ENCODE measurements around the gene CLDN7. TPM values are rescaled to one million over a fixed set of nuclear protein-coding genes. Genes with fewer than 3 reads are reported as not detected.

Gene CLDN7
- total and polyA plus RNA-seq, 4 donors = 3.0 to 35.0 (median 19.6) TPM

DNA sequence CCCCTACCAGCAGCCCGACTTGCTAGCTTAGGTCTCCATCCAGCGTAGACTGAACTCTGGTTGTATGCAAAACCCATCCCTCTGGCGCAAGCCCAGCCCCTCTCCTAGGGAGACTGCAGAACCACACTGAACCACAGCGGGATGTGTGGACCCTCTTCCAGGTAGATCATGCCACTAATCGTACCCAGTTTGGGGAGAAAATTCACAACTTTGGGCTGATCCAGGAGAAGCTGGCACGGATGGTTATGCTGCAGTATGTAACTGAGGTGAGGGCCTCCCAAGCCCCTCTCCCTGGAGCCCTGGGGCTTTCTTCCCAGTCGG lies 39.3 kb downstream of the CLDN7 start:
- Histone ChIP-seq H3K9ac (ENCODE audit: low read depth in 1 of 2, low read length in 2 of 2) (no peak overlapping the region), H3K4me3 (ENCODE audit: low read depth in 1 of 3, low read length in 3 of 3) (no peak overlapping the region), H3K27me3 (ENCODE audit: control insufficient read depth in 4 of 4, insufficient read depth in 4 of 4, low read length in 3 of 4) (no peaks in the 10 kb centered on the region), H3K27ac (ENCODE audit: low read depth in 1 of 2, low read length in 2 of 2) (no peak overlapping the region), H3K4me1 (ENCODE audit: control insufficient read depth in 4 of 4, insufficient read depth in 4 of 4, low read length in 3 of 4) (peaks cover 12 to 49% (median 40%) of the 10 kb centered on the region in 4 donors), H3K9me3 (ENCODE audit: control insufficient read depth in 4 of 4, low read length in 3 of 4) (no peaks in the 10 kb centered on the region), H3K36me3 (ENCODE audit: control insufficient read depth in 4 of 4, insufficient read depth in 3 of 4, low read depth in 1 of 4, low read length in 3 of 4) (peaks cover 14 to 66% (median 38%) of the 10 kb centered on the region in 4 donors)
- no peak for DNase-seq (ENCODE audit: low spot score)
- WGBS = 82% methylated on average over 7 of the region's 7 CpGs
- no peak for TF ChIP-seq EGR1 (IDR thresholded peaks at IDR 0.05; ENCODE audit: low read depth in 2 of 2)

- Histone ChIP-seq H3K27me3 (ENCODE audit: control insufficient read depth in 4 of 4, insufficient read depth in 4 of 4, low read length in 3 of 4) (no peaks in the 10 kb centered on the region), H3K9me3 (ENCODE audit: control insufficient read depth in 4 of 4, low read length in 3 of 4) (no peaks in the 10 kb centered on the region), H3K27ac (ENCODE audit: low read depth in 1 of 2, low read length in 2 of 2) (no peak overlapping the region), H3K36me3 (ENCODE audit: control insufficient read depth in 4 of 4, insufficient read depth in 3 of 4, low read depth in 1 of 4, low read length in 3 of 4) (peaks cover 13 to 62% (median 36%) of the 10 kb centered on the region in 4 donors), H3K9ac (ENCODE audit: low read depth in 1 of 2, low read length in 2 of 2) (no peak overlapping the region), H3K4me1 (ENCODE audit: control insufficient read depth in 4 of 4, insufficient read depth in 4 of 4, low read length in 3 of 4) (peaks cover 12 to 49% (median 40%) of the 10 kb centered on the region in 4 donors), H3K4me3 (ENCODE audit: low read depth in 1 of 3, low read length in 3 of 3) (no peak overlapping the region)
- 85% methylated on average over 15 of the region's 15 CpGs for WGBS
- no peak for DNase-seq (ENCODE audit: low spot score)
- no peak for TF ChIP-seq GABPA (IDR thresholded peaks at IDR 0.05 in 1 of 2, conservative IDR thresholded peaks at IDR 0.05 in 1 of 2)
- TF ChIP-seq, protein P1, sequence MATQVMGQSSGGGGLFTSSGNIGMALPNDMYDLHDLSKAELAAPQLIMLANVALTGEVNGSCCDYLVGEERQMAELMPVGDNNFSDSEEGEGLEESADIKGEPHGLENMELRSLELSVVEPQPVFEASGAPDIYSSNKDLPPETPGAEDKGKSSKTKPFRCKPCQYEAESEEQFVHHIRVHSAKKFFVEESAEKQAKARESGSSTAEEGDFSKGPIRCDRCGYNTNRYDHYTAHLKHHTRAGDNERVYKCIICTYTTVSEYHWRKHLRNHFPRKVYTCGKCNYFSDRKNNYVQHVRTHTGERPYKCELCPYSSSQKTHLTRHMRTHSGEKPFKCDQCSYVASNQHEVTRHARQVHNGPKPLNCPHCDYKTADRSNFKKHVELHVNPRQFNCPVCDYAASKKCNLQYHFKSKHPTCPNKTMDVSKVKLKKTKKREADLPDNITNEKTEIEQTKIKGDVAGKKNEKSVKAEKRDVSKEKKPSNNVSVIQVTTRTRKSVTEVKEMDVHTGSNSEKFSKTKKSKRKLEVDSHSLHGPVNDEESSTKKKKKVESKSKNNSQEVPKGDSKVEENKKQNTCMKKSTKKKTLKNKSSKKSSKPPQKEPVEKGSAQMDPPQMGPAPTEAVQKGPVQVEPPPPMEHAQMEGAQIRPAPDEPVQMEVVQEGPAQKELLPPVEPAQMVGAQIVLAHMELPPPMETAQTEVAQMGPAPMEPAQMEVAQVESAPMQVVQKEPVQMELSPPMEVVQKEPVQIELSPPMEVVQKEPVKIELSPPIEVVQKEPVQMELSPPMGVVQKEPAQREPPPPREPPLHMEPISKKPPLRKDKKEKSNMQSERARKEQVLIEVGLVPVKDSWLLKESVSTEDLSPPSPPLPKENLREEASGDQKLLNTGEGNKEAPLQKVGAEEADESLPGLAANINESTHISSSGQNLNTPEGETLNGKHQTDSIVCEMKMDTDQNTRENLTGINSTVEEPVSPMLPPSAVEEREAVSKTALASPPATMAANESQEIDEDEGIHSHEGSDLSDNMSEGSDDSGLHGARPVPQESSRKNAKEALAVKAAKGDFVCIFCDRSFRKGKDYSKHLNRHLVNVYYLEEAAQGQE (IDR thresholded peaks at IDR 0.05) = no peak
- no peak for TF ChIP-seq EGR1 (IDR thresholded peaks at IDR 0.05; ENCODE audit: low read depth in 2 of 2)
- TF ChIP-seq FOXA2 (IDR thresholded peaks at IDR 0.05) = no peak
- no peak for TF ChIP-seq YY1 (IDR thresholded peaks at IDR 0.05)
- no peak for TF ChIP-seq CTCF (IDR thresholded peaks at IDR 0.05; ENCODE audit: low read depth, low read length, missing input control)
- TF ChIP-seq, protein P2, sequence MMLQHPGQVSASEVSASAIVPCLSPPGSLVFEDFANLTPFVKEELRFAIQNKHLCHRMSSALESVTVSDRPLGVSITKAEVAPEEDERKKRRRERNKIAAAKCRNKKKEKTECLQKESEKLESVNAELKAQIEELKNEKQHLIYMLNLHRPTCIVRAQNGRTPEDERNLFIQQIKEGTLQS (IDR thresholded peaks at IDR 0.05) = no peak
- no peak for TF ChIP-seq NR2F2 (IDR thresholded peaks at IDR 0.05)
- TF ChIP-seq ZBTB33 (IDR thresholded peaks at IDR 0.05) = no peak
- no peak for TF ChIP-seq SP1 (IDR thresholded peaks at IDR 0.05)
- no peak for TF ChIP-seq TAF1 (conservative IDR thresholded peaks at IDR 0.05)
These were observed 39.9 kb downstream of the CLDN7 start for GRCh38 chr17:7222093-7222971.

All from liver (tissue), 9 donors.